Adipose tissue (tissue), 3 donors: ENCODE results near the gene COMT. TPM values are rescaled to one million over a fixed set of nuclear protein-coding genes. Genes with fewer than 3 reads are reported as not detected.

ENCODE experiments used
- H3K27ac ChIP-seq: one replicate; pipeline ENCODE4 v1.5.1; 2013; ENCODE audit warnings: low read depth, low read length
- WGBS, 3 donors: extraction: QIAGEN DNeasy Blood & Tissue Kit; methylation state at CpG; one replicate each; pipeline ENCODE4 v1.1.7; 2013; 5-methylcytosine and 5-hydroxymethylcytosine counted together
- polyA plus RNA-seq, 3 donors: library from polyadenylated mRNA; stranded (reverse); fragments of 200-250 nt; gene quantifications; one replicate each; pipeline ENCODE4 v1.2.3, GENCODE V29; 2013
- donor health status: healthy with polysubstance abuse.
- donor health status: Bipolar disorder and iron deficiency.
- donor health status: healthy.

COMT gene
- polyA plus RNA-seq, 3 donors = 70.9 to 173 (median 133) TPM

- H3K27ac ChIP-seq = no peak overlapping the region
- 30 to 69% (median 59%) methylated on average over 20 to 22 of the region's 22 CpGs for WGBS, 3 donors
These were observed 20.8 kb downstream of the COMT start for GRCh38 chr22:19962246-19962908.

- H3K27ac ChIP-seq = no peak overlapping the region
- WGBS, 3 donors = 33 to 84% (median 75%) methylated on average over 29 to 30 of the region's 30 CpGs
These were observed 21.6 kb downstream of the COMT start for GRCh38 chr22:19962909-19963806.

- no peak overlapping the region for H3K27ac ChIP-seq
- WGBS, 3 donors = 88 to 95% (median 91%) methylated on average over 12 of the region's 12 CpGs
These were observed 22.5 kb downstream of the COMT start for GRCh38 chr22:19963863-19964642.

DNA sequence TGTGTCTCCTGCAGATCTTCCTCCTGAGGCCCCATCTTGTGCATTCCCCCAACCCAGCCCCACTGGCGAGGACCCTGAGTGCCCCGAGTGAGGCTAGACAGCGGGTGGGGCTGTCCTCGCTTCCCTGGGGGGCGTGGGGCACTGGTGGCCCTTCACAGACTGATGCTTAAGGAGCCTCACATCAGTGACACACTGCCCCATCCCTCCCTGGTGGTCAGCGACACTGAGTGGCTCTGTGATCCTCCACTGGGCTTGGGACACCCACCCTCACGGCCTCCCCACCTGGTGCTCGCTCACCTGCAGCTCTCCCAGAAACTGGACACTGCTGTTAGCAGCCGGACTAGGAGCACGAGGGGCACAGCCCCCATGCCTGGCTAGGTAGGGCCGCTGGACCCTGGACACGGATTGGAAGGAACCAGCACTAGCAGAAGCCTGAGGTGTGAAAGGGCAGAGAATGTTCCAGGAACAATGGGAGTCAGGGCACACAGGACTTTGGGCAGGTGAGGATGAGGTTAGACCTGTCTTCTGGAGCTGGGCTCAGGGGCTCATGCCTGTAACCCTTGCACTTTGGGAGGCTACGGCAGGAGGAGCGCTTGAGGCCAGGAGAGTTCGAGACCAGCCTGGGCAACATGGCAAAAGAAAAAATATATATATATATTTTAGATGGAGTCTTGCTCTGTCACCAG, 23.3 kb downstream of the COMT start:
- H3K27ac ChIP-seq = no peak overlapping the region

DNA sequence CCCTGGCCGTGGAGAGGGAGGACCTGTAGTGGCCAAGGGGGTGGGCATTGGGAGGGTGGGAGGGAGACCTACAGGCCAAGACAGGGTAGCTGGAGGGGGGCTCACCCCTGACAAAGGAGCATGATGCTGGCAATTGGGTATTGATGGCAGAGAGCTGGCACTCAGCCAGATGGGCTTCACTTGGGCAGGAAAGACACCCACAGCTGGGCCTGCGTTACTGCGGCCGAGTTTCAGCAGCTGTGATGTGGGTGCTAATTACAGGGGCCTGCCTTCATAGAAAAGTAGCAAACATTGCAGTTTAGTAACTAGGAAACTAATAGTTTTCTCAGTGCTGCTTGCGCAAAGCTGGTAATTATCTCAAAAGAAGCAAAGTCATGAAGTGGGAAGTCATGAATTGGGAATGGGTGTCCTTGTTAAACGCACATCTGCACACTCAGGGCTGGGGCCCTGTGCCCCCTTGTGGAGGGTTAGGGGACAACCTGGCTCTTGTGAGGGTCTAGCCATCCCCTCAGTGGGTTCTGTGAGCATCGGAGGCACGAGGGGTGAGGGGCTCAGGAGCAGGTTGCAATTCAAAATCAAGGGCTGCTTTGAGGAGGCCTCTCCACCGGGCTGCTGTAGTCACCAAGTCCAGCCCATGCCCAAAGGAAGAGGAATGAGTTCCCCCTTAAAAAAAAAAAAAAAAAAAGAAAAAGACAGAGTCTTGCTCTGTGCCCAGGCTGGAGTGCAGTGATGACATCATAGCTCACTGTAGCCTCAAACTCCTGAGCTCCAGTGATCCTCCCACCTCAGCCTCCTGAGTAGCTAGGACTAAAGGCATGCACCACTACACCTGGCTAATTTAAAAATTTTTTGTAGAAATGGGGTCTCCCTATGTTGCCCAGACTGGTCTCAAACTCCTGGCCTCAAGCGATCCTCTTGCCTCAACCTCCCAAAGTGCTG, 24.5 kb downstream of the COMT start:
- WGBS, 3 donors = 80 to 86% (median 82%) methylated on average over 10 of the region's 10 CpGs
- no peak overlapping the region for H3K27ac ChIP-seq

More for the DNA sequence above, 23.3 kb downstream of the COMT start:
- WGBS, 3 donors = 93 to 97% (median 93%) methylated on average over 14 to 15 of the region's 15 CpGs

DNA sequence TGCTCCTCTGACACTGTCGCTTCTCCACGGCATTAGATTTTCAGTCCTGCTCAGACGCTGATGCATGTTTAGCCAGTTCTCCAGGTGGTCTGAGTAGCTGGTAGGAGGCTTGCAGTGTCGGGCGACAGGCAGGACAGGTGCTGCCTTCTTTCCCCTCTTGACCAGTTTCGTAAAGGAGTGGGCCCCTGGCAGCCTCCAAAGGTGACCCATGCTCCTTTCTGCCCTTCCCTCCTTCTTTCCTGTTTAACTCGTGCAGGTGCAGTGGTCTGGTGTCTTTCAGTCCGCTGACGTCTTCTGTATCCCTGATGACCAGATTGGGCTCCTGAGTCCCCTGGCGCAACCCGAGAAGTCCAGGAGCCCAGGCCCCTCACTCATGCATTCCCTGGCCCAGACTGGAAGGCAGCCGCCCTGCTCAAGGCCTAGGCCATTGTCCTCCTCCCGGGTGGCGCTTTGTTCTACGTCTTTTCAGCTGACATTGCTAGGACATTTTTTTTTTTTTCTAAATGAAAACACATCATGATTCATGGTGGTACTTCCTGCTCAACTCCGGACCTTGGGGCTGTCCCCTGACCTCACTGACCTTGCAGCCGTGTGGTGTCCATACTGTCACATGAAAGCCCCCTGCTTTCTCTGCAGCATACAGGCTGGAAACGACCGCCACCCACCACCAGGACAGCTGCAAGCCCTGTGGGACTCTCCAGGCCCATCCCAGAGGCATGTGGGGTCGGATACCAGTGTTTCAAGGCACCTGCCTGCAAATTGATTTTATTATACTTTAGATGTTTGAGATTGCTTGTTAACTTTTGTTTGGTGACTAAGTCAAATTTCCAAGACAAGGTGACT, 25.6 kb downstream of the COMT start:
- H3K27ac ChIP-seq = no peak overlapping the region
- 71 to 80% (median 76%) methylated on average over 20 of the region's 20 CpGs for WGBS, 3 donors

- WGBS, 3 donors = 88 to 89% (median 89%) methylated on average over 7 of the region's 7 CpGs
- H3K27ac ChIP-seq = no peak overlapping the region
These were observed 26.4 kb downstream of the COMT start for GRCh38 chr22:19967850-19968449.

GRCh38 chr22:19968450-19968891, 26.9 kb downstream of the COMT start:
- no peak overlapping the region for H3K27ac ChIP-seq
- 80 to 90% (median 86%) methylated on average over 18 of the region's 18 CpGs for WGBS, 3 donors

GRCh38 chr22:19969141-19969928, 27.8 kb downstream of the COMT start:
- 80 to 87% (median 81%) methylated on average over 11 of the region's 11 CpGs for WGBS, 3 donors
- no peak overlapping the region for H3K27ac ChIP-seq

GRCh38 chr22:19970031-19970478, 28.5 kb downstream of the COMT start:
- WGBS, 3 donors = 76 to 80% (median 77%) methylated on average over 7 to 9 of the region's 9 CpGs
- H3K27ac ChIP-seq = no peak overlapping the region

DNA sequence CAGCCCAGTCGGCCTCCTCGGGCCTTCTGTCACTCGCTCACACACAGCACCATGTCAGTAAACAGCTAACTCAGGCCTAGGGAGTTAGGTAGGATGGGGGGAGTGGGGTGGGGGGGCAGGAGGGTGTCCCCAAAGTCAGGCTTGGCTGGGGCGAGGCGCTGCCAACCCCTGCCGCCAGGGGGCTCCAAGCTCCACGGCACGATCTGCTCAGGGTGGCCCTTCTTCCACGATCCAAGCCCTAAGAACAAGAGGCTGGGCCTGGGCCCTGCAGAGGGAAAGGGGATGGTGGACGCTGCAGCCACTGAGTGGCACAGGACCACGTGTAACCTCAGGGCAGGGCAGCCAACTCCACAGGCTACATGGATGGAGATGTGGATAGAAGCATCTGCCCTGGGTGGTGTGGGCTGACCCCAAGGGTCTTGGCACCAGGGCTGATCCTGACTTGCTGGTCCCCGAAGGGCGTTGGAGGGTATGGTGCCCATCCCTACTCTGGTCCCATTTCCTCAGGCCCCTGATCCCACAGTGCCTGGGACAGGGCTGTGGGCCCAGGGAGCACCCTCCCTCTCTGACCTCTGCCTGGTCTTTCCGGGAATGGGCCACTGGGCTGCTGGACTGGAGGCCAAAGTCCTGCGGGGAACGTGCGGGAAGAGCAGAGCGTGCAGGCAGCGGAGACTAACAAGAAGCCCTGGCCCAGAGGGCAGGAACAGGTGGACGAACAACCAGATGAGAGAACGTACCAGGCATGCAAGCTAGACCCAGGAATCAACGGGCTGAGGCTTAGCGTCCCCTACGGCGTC, 29.1 kb downstream of the COMT start:
- no peak overlapping the region for H3K27ac ChIP-seq
- WGBS, 3 donors = 49 to 58% (median 58%) methylated on average over 25 of the region's 25 CpGs

DNA sequence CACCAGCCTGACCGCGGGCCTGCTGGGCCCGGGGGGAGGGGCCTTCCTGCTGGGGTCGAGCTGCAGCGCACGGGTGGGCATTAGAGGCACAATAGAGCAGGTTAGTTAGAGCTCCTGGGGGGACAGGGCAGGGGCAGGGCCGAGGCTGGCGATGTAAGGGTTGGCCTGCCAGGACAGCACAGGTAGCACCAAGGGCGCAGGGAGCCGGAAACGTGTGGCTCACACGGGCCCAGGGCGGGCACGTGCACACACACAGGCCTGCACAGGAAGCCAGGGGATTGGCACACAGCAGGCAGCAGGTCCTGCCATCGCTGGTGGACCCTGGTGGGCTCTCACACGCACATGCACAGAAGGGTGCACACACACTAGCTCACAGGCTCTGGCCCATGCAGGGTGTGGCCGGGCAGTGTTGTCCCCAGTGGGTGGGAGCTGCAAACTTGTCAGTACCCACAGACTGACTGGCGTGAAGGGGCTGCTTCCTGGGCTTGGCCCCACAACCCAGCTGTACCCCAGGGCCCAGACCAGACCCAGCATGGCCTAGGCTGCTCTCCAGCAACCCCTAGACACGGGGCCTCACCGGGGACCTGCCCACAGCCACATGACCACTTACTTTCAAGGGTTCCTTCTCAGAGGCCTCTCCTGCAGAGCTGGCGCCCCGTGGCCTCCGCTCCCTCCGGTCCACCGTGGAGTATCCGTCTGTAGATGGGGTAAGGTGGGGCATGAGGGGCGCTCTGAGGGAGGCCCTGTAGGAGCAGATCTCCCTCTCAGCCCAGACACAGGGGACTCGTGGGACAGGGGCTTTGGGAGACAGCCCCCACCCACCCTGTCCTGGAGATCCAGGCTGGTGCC, 29.9 kb downstream of the COMT start:
- H3K27ac ChIP-seq = no peak overlapping the region
- WGBS, 3 donors = 62 to 80% (median 67%) methylated on average over 28 of the region's 28 CpGs

DNA sequence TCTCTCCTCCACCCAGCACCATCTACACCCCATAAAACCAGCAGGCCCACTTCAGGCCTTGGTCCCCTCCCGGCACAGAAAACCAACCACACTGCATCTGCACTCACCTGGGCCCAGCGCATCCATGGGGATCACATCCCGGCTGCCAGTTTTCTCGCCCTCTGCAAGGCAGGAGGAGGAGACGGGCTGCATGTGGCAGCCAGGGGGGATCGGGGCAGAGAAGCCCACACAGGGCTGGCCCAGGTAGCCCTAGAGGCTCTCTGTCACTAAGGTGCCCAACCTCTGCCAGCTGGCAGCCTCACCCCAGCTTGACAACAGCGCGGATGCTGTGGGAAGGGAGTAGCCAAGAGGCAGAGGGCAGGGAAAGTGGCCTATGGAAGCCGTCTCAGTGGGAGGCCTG, 30.7 kb downstream of the COMT start:
- 90 to 93% (median 92%) methylated on average over 9 of the region's 9 CpGs for WGBS, 3 donors
- no peak overlapping the region for H3K27ac ChIP-seq
